ENCODE measurements around the gene ABHD18.
"Not testable (repeated sequence)": the region's sequence is repeated elsewhere in the genome, so short reads cannot be mapped to it uniquely, and the experiment has no call there.

Gene ABHD18

DNA sequence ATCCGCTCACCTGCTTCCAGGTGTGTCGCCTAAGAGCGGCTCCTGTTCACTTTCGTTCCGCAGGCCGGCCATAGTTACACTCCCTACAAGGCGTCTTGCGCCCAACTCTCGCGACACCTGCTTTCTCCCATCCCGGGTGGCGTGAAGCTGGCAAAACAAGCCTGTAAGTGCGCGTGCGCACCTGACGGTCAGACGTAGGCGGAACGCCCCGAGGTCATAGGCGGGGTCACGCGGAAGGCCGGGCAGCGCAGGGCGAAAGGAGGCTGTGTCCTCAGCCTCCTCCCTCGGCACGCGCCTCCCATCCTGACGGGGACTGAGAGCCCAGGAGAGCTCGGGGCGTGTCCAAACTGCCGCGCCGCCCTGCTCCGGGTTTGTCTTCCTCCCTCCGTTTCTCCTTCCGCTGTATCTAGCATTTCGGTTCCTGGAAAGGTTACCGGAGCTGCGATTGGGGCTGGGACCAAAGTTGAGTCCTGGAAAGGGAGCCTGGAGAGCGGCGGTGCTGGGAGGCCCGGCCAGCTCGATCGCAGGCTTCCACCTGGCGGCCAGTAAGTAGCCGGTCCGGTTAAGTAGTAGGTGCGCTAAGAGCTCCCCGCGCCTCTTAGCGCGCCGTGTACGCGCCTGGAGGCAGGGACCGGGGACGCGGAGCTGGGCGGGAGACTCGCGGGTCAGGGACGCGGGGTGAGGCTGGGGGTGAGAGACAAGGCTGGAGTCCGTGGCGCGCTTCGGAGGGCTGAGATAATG is at the start of gene ABHD18, which contains the start of gene MFSD8:
Gene ABHD18, plus strand, starts transcription at position 345 of the 741 bp plus-strand sequence. CDS start 17,550 bp downstream, outside the sequence.
Gene MFSD8, minus strand, starts transcription at position 112 of the 741 bp plus-strand sequence. Its CDS starts 40 bp downstream, at position 72.
- peak within 1 kb of the TSS; percentile 86 for H3K27ac ChIP-seq

DNA sequence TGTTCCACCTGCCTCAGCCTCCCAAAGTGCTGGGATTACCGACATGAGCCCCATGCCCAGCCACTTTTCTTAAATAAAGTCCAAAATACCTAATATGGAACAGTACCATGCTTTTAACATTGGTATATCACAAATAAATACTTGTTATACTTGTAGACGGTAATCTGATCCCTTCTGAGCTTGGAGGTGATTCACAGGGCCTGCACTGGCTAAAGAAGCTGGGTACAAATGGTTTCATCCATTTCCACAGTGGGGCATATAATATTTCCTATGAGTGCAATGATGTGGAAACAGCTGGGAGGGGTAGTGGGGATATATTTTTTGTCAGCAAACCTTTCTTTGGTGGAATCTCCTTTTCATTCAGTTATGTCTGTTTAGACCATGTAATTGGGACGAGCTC is 48.7 kb upstream of the ABHD18 start:
- TF ChIP-seq, protein P1, sequence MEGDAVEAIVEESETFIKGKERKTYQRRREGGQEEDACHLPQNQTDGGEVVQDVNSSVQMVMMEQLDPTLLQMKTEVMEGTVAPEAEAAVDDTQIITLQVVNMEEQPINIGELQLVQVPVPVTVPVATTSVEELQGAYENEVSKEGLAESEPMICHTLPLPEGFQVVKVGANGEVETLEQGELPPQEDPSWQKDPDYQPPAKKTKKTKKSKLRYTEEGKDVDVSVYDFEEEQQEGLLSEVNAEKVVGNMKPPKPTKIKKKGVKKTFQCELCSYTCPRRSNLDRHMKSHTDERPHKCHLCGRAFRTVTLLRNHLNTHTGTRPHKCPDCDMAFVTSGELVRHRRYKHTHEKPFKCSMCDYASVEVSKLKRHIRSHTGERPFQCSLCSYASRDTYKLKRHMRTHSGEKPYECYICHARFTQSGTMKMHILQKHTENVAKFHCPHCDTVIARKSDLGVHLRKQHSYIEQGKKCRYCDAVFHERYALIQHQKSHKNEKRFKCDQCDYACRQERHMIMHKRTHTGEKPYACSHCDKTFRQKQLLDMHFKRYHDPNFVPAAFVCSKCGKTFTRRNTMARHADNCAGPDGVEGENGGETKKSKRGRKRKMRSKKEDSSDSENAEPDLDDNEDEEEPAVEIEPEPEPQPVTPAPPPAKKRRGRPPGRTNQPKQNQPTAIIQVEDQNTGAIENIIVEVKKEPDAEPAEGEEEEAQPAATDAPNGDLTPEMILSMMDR (conservative IDR thresholded peaks at IDR 0.05): no peak
- no peak for TF ChIP-seq ZFX (IDR thresholded peaks at IDR 0.05)
- H3K27ac ChIP-seq: no peak overlapping the region

More for the DNA sequence above, at the start of gene ABHD18, which contains the start of gene MFSD8:
- no peak for TF ChIP-seq ZFX (IDR thresholded peaks at IDR 0.05)
- TF ChIP-seq, protein P1 (conservative IDR thresholded peaks at IDR 0.05): peak; percentile 45

DNA sequence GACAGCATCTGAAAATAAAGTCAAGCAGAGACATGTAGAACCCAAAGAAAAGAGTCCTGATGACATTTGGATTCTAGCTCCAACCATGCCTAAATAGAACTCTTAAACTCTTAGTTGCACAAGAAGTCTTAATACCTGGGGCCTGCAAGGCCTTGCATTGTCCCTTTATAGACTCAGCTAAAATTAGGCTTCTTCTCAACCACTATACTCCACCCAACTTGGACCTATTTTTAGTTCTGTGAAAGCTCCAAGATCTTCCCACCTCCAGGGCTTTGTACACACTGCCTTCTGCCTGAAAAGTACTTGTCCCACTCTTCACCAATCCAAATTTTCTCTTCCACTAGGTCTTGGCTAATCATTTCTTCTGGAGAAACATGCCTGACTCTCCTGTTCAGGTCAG is 48.1 kb upstream of the ABHD18 start:
- H3K27ac ChIP-seq: no peak overlapping the region
- TF ChIP-seq, protein P1 (conservative IDR thresholded peaks at IDR 0.05): no peak
- no peak for TF ChIP-seq ZFX (IDR thresholded peaks at IDR 0.05)

DNA sequence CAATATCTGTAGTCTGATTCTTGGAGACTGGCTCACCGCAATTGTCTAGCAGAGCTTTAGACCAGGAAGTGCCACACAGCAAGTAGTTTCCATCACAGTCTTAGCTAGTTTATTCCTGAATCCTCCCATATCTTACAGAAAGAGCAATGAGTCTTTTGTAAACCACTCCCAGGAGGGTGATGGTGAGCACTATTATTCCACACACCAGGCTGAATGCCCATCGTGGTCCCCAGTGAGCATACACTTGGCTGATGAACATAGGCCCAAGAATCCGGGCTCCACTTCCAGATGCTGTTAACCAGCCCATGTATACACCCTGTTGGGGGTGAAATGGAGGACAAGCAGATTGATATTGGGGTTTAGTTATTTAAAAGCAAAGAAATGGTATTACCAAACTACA is 44.7 kb upstream of the ABHD18 start:
- H3K27ac ChIP-seq: no peak overlapping the region
- TF ChIP-seq, protein P1 (conservative IDR thresholded peaks at IDR 0.05): no peak
- no peak for TF ChIP-seq ZFX (IDR thresholded peaks at IDR 0.05)

DNA sequence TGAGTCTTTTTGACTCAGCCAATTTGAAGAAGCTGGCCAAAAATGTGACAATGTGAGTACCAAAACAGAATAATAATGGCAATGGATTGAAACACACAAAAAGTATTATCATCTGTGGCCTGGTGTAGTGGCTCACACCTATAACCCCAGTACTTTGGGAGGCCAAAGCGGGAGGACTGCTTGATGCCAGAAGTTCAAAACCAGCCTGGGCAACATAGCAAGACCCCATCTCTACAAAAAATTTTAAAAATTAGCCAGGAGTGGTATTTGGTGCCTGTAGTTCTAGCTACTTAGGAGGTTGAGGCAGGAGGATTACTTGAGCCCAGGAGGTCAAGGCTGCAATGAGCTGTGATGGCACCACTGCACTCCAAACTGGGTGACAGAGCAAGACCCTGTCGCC is 43.0 kb upstream of the ABHD18 start:
- H3K27ac ChIP-seq: no peak overlapping the region
- TF ChIP-seq, protein P1 (conservative IDR thresholded peaks at IDR 0.05): no peak
- no peak for TF ChIP-seq ZFX (IDR thresholded peaks at IDR 0.05)

DNA sequence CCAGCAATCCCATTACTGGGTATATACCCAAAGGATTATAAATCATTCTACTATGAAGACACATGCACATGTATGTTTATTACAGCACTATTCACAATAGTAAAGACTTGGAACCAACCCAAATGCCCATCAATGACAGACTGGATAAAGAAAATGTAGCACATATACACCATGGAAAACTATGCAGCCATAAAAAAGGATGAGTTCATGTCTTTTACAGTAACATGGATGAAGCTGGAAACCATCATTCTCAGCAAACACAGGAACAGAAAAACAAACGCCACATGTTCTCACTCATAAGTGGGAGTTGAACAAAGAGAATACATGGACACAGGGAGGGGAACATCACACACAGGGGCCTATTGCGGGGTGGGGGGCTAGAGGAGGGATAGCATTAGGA is 39.5 kb upstream of the ABHD18 start:
- H3K27ac ChIP-seq: not testable (repeated sequence)

DNA sequence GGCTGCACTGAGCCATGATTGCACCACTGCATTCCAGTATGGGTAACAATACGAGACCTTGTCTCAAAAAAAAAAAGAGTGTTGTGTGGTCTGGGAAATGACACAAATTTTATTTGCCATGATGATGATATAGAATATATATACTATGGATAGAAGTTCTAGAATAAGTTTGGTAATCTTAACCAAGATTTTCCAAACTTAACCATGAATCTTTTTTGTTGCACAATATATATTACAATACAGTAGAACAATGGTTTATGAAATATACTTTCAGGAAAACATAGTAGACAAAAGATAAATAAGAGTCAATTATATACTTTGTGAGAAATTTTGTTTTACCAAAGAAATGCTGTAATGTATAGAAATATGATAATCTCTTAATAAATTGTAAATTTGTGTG is 35.0 kb upstream of the ABHD18 start:
- TF ChIP-seq, protein P1 (conservative IDR thresholded peaks at IDR 0.05): no peak
- TF ChIP-seq ZFX (IDR thresholded peaks at IDR 0.05): no peak
- H3K27ac ChIP-seq: no peak overlapping the region

DNA sequence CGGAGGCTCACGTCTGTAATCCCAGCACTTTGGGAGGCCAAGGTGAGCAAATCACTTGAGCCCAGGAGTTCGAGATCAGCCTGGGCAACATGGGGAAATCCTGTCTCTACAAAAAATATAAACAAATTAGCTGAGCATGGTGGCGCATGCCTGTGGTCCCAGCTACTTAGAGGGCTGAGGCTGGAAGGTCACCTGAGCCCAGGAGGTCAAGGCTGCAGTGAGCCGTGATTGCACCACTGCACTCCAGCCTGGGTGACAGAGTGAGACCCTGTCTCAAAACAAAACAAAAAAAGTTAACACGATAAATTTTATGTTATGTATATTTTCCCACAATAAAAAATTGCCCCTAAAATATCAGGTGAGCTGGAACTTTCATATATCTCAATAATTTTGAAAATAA is 33.4 kb upstream of the ABHD18 start:
- not testable (repeated sequence) for H3K27ac ChIP-seq
